IPS DF 19.7 (cell line): Measurements from ENCODE around the gene NUB1.
A peak's percentile ranks its signal among the peaks of the same experiment; 100 is the strongest.

Experiments used
- DNase-seq: peaks from one replicate; pipeline ENCODE4 v3.0.0-alpha.2; 2013; ENCODE audit warnings: low read depth, low spot score

The NUB1 gene

GRCh38 chr7:151404216-151405011 lies 62.8 kb downstream of the NUB1 start:
- no peak for DNase-seq

DNA sequence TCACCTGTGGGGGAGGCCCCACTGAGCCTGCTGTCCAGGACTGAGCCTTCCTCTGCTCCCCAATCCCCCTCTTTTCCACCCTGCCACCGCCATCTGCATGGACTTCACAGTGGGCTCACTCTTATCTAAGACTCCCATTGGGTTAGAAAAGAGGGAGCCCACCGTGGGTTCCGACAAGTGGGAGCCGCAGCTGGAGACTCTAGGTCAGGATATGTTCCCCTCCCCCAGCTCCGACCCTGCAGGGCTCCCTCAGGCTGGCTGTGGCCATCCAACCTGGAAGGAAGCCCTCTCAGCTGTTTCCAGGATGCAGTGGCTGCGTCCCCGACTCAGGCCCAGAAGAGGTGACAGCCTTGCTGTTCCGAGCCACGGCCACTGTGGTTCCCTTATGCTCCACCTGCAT lies 63.4 kb downstream of the NUB1 start:
- no peak for DNase-seq

DNA sequence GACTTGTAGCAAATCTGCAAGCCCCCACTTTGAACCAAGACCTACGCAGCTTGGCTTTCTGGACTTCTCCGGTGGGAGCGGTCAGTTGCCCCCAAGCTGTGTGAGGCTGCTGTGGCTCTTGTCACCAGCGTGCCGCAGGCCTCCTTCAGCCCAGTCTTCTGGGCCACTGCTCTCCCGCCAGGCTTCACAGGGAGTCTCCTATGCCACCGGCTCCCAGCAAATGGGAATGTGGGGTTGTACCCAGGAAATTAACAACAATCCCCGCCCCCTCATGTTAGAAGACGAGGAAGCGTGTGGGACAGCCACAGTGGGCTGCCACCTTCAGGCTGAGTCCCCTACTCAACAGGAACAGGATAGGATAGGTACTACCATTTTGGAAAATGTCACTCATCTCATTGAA lies 64.0 kb downstream of the NUB1 start:
- no peak for DNase-seq

- no peak for DNase-seq
Observed at GRCh38 chr7:151406051-151406875, 64.7 kb downstream of the NUB1 start.

DNA sequence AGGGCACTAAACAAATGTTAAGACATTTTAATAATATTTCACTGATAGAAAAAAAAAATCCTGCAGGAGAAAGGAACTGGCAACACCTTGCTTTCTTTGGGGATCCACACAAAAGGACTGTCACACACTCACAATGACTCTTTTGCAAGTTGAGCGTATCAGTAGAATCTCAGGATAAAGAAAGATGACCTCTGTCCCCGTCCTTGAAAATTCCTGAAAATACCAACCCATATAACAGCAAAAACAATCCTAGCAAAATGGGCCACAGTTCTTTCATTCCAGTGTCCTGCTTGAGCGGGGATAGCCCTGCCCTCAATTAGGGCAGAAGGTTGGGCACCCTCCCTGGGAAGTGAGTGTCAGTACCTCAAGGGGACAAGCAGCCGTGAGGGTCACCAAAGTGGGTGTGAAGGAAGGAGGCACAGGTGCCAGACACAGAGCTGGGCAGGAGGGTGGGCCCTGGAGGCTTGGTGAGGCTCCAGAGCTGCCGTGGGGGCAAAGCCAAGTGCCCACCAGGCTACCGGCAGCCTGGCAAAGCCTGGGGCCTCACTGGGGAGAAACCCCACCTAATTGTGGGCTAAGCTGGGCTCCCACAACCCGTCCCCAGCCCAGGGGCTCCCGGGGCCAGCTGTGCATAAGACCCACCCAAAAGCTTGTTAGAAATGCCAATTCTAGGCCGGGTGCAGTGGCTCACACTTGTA lies 65.4 kb downstream of the NUB1 start:
- DNase-seq, result no peak

DNA sequence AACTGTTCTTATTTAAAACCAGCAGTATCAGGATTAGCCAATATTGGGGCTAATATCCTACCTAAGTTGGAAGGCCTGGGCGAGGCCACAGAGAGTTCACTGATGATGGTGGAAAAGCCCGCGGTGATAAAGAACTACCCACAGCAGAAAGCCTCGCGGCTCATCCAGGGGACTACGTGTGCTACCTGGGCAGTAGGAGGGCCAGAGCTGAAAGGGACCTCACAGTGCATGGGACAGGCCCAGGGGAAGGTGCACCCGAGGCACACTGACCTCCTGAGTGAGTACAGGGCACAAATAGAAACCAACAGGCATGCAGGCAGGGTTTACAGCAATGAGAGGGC lies 66.9 kb downstream of the NUB1 start:
- no peak for DNase-seq

DNA sequence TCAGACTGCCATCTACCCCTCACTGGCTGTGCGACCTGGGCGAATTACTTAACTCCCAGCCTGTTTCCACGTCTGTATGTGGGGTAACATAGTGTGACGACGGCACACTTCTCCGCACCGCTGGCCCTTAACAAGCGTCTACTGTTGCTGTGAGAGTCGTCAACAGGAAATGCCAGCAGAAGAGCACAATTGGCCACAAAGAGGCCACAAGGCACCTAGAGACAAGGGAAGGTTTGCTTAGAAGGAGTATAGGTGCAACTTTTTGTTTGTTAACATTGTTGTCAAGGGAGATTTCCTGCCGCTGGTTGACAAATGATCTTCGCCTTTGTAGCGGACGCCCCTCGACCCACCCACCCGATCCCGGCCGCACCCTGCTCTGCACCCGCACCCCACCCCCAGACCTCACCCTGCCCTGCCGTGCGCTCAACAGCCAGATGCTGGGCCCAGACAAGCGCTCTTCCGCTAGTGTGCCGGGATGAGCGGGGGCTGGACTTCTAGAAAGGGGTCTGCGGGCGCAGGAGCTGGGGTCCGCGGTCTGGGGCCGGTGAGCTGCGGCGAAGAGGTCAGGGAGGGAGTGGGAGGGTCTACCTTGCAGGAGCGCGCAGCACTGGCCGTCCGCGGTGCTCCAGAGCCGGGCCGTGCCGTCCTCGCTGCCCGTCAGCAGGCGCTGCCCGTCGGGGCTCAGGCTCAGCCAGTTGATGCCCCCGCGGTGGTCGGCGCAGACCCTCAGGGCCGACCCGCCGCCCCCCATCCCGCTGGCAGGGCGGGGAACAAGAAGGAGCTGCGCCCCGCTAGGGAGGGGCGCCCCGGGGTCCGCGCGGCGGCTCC lies 67.4 kb downstream of the NUB1 start:
- DNase-seq, result peak; percentile 42

DNA sequence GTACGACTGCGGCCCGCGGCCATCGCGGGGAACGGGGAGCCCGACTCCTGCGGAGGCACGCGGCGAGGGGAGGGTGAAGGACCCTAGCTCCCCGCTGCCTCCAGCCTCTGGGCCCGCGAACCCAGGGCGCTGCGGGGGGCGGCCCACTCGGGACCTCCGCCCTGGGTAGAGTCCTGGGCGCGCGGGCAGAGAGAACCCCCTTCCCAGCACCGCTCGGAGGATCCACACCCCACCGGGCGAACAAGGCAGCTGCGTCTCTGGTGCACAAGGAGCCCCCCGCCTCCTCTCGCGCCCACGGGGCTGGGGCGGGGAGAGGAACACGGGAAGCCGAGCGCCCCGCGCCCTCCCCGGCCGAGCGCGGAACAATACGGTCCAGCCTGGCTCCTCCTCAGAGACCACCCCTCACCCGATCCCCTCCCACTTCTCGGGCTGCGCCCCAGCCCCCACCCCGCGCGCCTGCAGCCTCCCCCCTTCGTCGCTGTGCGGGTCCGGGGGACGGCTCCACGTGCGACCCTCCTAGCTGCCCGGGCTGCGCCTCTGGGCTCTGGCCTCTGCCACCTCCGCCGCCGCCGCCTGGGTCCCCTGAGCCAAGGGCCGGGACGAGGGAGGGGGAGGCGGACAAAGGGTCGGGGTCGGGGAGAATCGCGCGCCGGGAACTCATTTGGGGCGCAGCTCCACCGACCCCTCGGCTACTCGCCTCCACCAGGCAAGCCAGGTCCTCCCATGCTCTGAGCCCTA lies 68.2 kb downstream of the NUB1 start, which contains the start of gene WDR86:
TSS of gene WDR86 (minus strand) at position 372 of the 738 bp plus-strand sequence. CDS start 449 bp downstream, outside the sequence.
- no peak for DNase-seq

- DNase-seq, result peak; percentile 40
Observed at GRCh38 chr7:151410405-151411390, 69.1 kb downstream of the NUB1 start.

- DNase-seq, result no peak
Observed at GRCh38 chr7:151411551-151411950, 69.9 kb downstream of the NUB1 start.

- DNase-seq, result no peak
Observed at GRCh38 chr7:151412318-151412717, 70.7 kb downstream of the NUB1 start.

- DNase-seq, result no peak
Observed at GRCh38 chr7:151413241-151413640, 71.6 kb downstream of the NUB1 start.

DNA sequence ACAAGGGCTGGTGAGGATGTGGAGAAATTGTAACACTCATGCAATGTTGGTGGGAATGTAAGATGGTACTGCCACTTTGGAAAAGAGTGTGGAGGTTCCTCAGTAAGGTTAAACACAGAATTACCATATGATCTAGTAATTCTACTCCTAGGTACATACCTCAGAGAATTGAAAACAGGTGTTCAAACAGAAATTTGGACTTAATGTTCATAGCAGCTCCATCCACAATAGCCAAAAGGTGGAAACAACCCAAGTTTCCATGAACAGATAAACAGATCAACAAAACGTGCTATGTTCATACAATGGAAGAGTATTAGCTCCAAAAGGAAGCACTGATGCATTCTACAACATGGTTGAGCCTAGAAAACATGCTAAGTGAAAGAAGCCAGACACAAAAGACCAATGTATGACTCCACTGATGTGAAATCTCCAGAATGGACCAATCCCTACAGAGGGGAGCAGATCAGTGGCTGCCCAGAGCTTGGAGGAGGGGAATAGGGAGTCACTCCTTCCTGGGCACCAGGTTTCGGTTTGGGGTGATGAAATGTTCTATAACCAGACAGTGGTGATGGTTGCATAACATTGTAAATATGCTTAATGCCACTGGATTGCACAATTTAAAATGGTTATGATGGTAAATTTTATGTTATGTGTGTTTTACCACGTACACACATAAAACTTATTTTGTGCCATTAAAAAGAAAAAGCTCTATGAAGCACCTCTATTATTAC lies 73.9 kb downstream of the NUB1 start:
- no peak for DNase-seq

- peak; percentile 40 for DNase-seq
Observed at GRCh38 chr7:151416112-151416940, 74.7 kb downstream of the NUB1 start.

DNA sequence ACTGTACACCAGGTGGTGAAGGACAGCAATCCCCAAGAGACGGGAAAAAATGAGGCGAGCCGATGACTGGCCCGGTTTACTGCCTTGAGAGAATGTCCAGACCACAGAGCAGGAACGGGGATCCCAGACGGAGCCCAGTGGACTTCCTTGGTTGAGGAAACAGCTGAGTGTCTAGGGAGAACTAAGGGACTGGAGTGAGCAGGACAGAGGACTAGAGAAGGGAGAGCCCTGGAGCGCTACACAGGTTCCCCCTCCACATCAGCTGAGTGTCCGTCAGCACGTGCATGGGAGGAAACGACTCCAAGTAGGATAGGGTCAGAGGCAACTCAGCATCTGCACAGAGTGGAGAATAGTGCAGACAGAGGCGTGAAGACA lies 75.3 kb downstream of the NUB1 start:
- DNase-seq, result no peak

DNA sequence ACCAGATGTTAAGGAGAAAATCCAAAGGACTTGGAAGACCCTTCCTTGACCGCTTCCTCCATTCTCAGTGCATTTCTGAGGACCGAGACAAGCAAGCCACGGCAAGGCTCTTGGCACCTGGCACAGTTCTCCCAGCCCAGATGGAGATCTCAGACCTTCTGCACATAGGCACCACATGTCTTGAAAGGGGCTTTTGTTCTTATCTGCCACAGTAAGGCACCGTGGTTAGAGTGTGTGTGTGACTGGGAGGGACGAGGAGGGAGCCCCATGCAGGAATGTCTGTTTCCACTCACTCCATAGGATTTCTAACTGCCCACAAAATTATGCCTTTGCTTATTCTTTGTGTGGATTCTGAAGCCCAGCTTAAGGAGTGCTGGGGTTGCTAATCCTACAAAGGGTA lies 78.5 kb downstream of the NUB1 start:
- no peak for DNase-seq

DNA sequence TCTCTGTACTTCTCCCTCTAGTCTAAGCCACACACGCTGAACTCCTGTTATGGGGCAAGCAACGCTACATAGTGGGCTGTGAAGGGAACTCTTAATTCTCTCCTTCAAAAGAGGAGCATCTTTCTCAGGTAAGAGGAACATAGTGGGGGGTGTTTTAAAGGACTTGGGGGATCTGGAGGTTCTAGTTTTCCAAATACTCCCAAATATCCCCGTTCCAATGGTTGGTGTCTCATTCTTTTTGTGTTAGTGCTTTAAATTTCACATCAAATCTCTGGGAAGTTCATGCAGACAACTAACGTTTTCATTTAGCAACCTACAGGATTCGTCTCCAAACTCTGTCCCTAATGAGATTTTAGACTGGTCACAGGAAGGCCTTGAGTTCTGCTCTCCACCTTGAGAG lies 80.6 kb downstream of the NUB1 start:
- no peak for DNase-seq

- no peak for DNase-seq
Observed at GRCh38 chr7:151423226-151423625, 81.6 kb downstream of the NUB1 start.
